Kidney tubule cell (primary cell): ENCODE measurements around the gene UPF3B.
A peak's percentile ranks its signal among the peaks of the same experiment; 100 is the strongest.
"Not testable (repeated sequence)": the region's sequence is repeated elsewhere in the genome, so short reads cannot be mapped to it uniquely, and the experiment has no call there.

ENCODE experiments used
- DNase-seq: peaks from one replicate; pipeline ENCODE4 v3.0.0-alpha.2; 2018; ENCODE audit warnings: low spot score

The UPF3B gene

DNA sequence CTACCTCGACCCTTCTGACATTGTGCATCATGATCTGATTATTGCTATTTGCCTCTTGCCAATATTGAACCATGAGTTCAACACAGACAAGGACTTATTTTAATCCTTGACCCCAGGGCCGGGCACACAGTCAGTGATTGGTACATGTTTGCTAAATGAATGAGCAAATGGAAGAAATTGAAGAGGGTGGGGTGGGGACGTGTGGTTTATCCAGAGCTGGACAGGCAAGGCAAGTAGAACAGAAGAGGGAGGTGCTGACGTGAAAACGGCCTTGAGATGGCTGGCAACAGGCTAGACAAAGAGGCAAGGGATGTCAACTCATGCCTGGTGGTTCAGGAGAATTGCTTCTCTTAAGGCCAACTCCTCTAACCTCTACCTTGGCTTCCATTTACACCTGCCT is 28.5 kb downstream of the UPF3B start:
- not testable (repeated sequence) for DNase-seq

DNA sequence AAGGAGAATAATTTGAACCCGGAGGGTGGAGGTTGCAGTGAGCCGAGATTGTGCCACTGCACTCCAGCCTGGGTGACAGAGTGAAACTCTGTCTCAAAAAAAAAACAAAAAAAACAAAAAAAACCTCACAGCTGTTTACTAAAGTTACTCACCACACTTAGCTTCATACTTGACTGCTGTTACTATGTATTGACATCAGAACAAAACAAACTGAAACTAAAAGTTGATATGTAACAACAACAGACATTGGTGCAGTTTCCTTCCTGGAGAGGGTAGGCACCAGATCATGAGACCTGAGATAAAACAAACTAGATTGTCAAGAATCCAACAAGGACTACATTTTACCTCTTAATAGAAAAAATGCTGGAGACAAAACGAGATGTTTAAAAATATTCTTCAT is 31.1 kb downstream of the UPF3B start:
- DNase-seq = peak; percentile 49

DNA sequence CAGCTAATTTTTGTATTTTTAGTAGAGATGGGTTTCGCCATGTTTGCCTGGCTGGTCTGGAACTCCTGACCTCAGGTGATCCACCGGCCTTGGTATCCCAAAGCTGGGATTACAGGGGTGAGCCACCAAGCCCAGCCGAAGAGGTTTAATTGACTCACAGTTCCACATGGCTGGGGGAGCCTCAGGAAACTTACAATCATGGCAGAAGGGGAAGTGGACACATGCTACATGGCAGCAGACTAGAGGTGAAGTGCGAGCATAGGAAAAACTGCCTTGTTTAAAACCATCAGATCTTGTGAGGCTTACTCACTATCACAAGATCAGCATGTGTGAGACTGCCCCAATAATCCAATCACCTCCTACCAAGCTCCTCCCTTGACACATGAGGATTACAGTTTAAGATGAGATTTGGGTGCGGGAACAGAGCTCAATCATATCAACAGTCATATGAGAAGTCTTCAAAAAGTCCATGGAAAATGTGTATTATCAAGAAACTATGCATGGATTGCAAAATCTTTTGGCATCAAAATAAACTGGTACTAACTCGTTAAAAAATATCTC is 35.6 kb downstream of the UPF3B start:
- DNase-seq = no peak

DNA sequence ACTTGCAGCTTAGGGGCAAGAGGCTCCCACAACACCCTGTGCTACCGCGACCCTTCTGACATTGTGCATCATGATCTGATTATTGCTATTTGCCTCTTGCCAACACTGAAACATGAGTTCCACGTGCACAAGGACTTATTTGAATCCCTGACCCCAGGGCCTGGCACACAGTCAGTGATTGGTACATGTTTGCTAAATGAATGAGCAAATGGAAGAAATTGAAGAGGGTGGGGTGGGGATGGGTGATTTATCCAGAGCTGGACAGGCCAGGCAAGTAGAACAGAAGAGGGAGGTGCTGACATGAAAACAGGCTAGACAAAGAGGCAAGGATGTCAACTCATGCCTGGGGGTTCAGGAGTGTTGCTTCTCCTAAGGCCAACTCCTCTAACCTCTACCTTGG is 36.5 kb downstream of the UPF3B start:
- no peak for DNase-seq

DNA sequence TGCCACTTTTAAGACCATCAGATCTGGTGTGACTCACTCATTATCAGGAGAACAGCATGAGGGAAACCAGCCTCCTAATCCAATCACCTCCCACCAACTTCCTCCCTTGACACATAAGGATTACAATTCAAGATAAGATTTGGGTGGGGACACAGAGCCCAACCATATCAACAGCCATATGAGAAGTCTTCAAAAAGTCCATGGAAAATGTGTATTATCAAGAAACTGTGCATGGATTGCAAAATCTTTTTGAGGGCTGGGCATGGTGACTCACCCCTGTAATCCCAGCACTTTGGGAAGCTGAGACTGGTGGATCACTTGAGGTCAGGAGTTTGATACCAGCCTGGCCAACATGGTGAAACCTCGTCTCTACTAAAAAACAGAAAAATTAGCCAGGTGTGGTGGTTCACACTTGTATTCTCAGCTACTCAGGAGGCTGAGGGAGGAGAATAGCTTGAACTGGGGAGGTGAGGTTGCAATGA is 43.5 kb downstream of the UPF3B start:
- no peak for DNase-seq

DNA sequence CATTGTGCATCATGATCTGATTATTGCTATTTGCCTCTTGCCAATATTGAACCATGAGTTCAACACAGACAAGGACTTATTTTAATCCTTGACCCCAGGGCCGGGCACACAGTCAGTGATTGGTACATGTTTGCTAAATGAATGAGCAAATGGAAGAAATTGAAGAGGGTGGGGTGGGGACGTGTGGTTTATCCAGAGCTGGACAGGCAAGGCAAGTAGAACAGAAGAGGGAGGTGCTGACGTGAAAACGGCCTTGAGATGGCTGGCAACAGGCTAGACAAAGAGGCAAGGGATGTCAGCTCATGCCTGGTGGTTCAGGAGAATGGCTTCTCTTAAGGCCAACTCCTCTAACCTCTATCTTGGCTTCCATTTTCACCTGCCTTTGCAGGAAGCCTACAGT is 44.3 kb downstream of the UPF3B start:
- DNase-seq = not testable (repeated sequence)

DNA sequence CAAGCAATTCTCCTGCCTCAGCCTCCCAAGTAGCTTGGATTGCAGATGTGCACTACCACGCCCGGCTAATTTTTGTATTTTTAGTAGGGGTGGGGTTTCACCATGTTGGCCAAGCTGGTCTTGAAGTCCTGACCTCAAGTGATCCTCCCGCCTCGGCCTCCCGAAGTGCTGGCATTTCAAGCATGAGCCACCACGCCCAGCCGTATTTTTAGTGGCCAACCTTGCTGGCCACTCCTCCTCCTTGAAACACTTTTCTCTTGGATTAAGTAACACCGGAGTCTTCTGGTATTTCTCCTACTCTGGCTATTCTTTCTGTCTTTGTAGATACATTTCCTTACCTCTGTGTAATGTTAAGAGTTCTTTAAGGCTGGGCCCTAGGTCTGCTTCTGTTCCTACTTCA is 50.2 kb downstream of the UPF3B start:
- no peak for DNase-seq

DNA sequence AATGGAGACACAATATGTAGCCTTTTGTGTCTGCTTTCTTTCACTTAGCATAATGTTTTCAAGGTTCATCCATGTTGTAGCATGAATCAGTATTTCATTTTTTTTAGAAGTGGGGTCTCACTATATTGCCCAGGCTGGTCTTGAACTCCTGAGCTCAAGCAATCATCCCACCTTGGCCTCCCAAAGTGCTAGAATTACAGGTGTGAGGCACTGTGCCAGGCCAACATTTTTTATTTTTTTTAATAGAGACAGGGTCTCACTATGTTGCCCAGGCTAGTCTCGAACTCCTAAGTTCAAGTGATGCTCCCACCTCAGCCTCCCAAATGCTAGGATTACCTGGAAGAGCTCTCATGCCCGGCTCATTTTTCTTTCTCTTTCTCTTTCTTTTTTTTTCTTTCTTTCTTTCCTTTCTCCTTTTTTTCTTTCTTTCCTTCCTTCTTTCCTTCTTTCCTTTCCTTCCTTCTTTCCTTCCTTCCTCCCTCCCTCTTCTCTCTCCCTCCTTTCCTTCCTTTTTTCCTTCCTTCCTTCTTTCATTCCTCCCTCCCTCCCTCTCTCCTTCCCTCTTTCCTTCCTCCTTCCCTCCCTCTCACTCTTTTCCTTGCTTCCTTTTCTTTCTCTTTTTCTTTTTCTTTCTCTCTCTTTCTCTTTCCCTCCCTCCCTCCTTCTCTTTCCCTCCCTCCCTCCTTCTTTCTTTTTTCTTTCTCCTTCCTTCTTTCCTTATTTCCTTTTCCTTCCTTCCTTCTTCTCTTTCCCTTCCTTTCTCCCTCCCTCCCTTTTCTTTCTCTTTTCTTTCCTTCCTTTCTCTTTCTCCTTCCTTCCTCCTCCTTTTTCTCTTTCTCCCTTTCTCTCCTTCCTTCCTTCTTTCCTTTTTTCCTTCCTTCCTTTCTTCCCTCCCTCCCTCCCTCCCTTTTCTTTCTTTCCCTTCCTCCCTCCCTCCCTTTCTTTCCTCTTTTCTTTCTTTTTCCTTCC is 51.2 kb downstream of the UPF3B start:
- DNase-seq = no peak

DNA sequence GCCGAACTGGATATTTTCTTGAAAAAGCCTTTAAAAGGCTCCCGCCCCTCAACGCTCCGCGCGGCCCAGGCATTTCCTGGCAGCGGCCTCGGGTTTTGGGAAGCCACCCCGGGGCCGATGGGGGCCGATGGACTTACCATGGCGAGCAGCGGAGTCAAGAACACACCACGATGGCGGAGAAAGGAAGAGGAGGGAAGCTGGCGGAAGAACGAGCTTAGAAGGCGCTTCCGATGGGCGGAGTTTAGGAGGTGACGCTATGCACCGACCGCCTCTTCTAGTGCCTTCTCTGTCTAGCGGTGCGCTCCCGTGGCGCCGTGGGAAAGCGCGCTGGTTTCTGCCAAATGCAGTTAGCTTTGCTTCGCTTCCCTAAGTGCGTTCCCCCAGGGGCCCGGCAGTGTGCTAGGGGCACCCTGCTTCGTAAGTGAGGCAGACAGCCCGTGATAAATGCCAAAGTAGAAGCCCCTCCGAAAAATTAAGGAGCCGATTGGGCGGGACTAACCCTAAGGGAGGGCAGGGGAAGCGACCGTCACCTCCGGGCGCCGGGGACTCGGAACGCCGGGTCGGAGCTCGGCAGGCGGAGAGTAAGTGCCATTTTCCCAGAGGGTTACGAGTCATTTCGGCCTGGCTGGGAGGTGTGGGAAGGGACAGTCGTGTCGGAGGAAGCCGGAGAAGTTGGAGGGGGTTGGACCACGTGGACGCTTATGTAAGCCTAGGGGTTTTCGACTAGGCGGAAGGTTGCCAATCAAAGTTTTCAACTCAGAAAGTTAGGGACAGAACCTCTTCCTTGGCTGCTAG is 61.1 kb downstream of the UPF3B start, which contains the start of gene RPL39:
Gene RPL39, minus strand, starts transcription at position 194 of the 795 bp plus-strand sequence. Its CDS starts 54 bp downstream, at position 140.
- peak; percentile 88 for DNase-seq

DNA sequence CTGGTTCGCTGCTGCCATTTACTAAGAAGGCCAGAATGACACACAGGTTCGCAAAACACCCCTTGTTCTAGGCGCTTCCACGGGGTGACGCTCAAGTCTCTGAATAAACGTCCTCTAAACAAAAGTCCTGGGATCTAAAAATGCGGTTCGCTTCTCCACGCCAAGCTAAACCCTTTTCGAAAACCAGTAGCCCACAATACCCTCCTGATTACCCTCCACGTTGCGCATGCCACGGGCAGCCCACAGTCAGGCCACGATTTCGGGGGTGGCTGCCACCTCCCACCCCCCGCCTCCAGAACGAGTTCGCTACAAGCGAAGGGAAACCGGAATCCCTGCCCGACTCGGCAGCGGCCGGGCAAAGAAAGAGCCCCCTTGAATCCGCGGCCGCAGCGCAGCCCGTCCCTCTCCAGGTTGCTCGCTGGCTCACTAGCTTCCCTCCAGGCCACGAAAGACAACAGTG is 61.8 kb downstream of the UPF3B start:
- DNase-seq = peak; percentile 37

DNA sequence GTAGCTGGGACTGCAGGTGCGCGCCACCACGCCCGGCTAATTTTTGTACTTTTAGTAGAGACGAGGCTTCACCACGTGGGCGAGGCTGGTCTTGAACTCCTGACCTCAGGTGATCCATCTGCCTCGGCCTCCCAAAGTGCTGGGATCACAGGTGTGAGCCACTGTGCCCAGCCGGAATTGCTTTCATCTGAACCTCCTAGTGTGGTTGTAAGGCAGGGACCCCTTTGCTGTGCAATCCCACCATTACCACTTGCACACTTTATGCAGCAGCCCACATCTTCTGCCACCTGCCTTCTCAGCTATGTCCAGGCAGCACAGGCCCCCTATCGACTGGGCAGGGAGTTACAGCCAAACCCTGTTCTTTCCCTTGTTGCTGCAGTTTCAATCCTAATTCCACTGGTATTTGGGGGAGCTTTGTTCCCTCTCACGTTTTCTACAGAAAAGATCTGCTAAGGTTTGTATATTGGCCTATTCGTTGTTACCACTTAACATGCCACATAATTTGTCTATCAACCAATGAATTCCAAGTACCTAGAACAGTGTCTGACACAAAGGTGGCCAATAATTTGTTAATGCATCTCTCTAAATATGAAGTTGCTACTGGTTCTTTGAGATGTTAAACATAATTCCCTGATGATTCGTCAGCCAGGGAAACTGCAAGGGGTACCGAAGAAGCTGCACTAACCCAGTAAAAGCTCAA is 67.9 kb downstream of the UPF3B start:
- DNase-seq = peak; percentile 22
